HTR-8/SVneo (cell line): ENCODE data around the gene ATXN10.
A peak's percentile ranks its signal among the peaks of the same experiment; 100 is the strongest.
"Not testable (repeated sequence)": the region's sequence is repeated elsewhere in the genome, so short reads cannot be mapped to it uniquely, and the experiment has no call there.

Experiments
- DNase-seq: peaks from one replicate; pipeline ENCODE4 v3.0.0; 2011; ENCODE audit warnings: low spot score, mixed read lengths; ENCODE audit not compliant: insufficient read length
- FAIRE-seq: peaks from 2 replicates; lab custom pipeline; 2011; peaks lifted over from hg19 to GRCh38; lab: Jason Lieb, UNC

The ATXN10 gene

GRCh38 chr22:45673482-45674175 is 2.0 kb downstream of the ATXN10 start:
- DNase-seq (no peak), FAIRE-seq (no peak)

GRCh38 chr22:45676024-45676423 is 4.4 kb downstream of the ATXN10 start:
- FAIRE-seq (no peak), DNase-seq (no peak)

GRCh38 chr22:45677063-45677462 is 5.4 kb downstream of the ATXN10 start:
- no peak for FAIRE-seq

DNA sequence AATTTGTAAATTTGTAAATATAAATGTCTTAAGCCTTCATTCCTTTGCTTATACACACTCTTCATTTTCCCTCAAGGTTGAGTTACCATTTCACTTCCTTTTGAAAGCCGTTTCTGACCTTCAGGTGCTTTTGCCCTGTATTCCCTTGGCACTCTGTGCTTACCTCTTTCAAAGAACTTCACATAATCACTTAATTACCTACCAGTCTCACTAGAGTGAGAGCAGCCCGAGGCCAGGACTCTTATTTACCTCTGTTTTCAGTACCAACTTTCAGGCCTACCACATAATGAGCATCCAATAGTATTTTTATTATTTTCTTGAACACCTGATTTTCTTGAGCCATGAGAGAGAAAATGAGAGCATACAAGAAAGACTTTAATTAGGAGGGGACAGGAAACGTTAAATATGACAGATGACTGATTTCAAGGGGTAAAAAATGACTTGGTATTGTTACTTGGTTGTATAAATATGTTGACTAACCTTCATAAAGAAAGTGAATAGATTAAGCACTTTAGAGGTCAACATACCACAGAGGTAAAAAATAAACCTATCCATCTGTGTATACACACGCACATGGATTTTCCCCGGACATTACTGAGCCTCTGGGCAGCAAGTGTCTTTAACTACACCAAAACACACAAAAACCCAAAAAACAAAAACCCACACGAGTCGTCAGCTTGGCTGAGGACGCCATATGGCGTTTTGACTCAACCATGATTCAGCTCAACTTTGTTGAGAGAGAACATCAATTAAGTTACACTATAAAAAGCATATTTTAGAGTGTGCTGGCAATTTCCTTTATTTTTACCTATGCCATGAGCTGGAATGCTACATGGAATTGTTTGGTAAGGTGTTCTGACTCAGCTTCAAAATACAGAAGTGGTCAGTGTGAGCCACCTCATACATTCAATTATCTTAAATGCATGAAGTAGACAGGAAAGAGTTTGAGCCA is 7.6 kb downstream of the ATXN10 start:
- FAIRE-seq, result no peak
- no peak for DNase-seq

More at GRCh38 chr22:45677063-45677462, 5.4 kb downstream of the ATXN10 start:
- no peak for DNase-seq

GRCh38 chr22:45680932-45681700 is 9.5 kb downstream of the ATXN10 start:
- FAIRE-seq (peak; percentile 4), DNase-seq (no peak)

DNA sequence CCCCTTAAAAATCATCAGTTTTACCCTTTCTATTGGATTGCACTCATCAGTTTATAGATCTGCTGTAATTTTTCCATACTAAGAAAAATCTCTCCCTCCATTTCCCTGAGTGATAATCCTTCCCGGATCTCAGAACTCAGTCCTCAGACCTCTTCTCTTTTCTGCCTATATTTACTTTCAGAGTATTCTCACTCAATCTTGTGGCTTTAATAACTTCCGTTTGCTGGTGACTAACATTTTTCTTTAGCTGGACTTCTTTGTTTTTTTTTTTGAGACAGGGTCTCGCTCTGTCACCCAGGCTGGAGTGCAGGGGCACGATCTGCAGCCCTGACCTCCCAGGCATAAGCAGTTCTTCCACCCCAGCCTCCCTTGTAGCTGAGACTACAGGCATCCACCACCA is 10.4 kb downstream of the ATXN10 start:
- DNase-seq (no peak), FAIRE-seq (no peak)

DNA sequence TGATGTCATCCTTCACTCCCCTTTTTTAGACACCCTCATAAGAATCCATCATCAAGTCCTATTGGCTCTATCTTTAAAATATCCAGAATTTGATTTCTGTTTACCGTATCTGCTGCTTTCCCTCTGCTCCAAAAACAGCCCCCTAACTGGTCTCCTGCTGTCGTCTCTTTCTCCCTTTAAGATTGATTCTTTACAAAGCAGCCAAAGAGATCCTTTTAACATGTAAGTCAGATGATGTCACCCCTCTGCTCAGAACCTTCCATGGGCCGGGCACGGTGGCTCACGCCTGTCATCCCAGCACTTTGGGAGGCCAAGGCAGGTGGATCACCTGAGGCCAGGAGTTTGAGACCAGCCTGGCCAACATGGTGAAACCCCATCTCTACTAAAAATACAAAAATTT is 11.1 kb downstream of the ATXN10 start:
- DNase-seq, FAIRE-seq: not testable (repeated sequence)

GRCh38 chr22:45683248-45683647 is 11.6 kb downstream of the ATXN10 start:
- DNase-seq (no peak), FAIRE-seq (no peak)

GRCh38 chr22:45683680-45684079 is 12.0 kb downstream of the ATXN10 start:
- FAIRE-seq, result no peak
- DNase-seq, result no peak

DNA sequence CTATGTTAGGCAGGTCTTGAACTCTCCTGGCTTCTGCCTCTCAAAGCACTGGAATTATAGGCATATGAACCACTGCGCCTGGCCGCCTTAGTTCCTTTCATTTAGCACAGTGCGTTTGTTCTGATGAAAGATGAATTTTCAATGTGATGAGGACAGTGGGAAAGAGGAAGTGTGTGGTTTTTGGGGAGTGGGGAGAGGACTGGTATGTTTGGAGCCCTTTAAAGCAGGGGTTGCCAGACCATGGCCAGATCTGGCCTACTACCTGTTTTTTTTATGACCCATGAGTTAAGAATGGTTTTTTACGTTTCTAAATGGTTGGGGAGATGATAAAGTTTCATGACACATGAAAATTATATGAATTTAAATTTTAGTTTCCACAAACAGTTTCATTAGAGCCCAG is 12.5 kb downstream of the ATXN10 start:
- FAIRE-seq (no peak), DNase-seq (no peak)

GRCh38 chr22:45684752-45685574 is 13.3 kb downstream of the ATXN10 start:
- no peak for DNase-seq
- no peak for FAIRE-seq

DNA sequence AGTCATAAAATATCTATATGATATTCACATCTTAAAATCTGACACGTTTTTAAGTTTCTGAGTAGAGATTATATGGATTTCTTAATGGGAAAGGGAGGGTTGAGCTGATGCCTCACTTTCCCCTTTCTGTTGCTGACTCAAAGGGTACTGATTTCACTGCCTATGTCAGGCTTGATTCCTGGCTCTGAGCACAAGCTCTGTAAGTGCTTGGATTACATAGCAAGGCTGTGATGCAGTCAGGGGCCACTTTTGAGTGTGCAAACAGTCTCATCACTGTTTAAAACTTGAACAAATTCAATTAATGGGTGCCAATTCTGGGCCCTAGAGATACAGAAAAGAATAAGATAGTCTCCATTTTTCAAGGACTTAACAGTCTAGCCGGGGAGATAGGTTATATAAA is 14.4 kb downstream of the ATXN10 start:
- no peak for DNase-seq
- FAIRE-seq, result no peak

GRCh38 chr22:45686836-45687235 is 15.2 kb downstream of the ATXN10 start:
- FAIRE-seq (no peak), DNase-seq (no peak)

DNA sequence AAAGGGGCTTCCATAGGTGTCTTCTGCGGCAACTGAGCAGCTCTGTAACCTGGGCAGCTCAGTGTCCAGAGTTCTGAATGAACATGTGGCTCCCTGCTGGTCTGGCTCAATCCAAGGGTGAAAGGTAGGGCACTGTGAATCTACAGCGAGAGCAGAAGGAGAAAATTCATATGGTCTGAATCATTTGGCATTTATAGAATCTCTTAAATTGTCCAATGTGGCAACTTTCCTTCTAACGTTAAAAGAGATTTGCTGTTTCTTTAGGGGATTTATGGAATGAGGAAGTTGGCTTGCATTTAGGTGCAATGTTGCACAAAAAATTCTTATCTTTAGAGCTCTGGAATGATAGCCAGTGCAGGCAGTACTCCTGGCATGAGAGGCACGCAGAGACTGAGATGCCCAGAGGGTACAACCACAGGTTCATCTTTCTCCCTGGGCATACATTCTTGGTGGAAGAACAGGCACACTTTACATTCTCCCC is 17.0 kb downstream of the ATXN10 start:
- DNase-seq, result peak; percentile 65
- FAIRE-seq, result peak; percentile 89

- no peak for FAIRE-seq
These were observed 17.6 kb downstream of the ATXN10 start for GRCh38 chr22:45689211-45689610.

DNA sequence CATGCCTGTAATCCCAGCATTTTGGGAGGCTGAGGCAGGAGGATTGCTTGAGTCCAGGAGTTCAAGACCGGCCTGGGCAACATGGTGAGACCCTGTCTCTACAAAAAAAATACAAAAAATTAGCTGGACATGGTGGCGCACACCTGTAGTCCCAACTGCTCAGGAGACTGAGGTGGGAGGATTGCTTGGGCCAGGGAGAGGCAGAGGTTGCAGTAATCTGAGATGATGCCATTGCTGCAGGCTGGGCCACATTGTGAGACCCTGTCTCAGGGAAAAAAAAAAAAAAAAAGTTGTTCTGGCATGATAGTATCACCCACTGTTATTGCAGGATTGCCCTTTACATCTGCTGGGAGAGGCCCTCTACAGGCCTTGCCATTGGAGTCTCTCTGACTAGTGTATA is 18.4 kb downstream of the ATXN10 start:
- FAIRE-seq (no peak), DNase-seq (no peak)

More at GRCh38 chr22:45689211-45689610, 17.6 kb downstream of the ATXN10 start:
- DNase-seq, result no peak

- FAIRE-seq (no peak), DNase-seq (no peak)
These were observed 20.9 kb downstream of the ATXN10 start for GRCh38 chr22:45692549-45692948.

GRCh38 chr22:45693835-45694234 is 22.2 kb downstream of the ATXN10 start:
- FAIRE-seq (no peak), DNase-seq (no peak)

GRCh38 chr22:45696227-45696626 is 24.6 kb downstream of the ATXN10 start:
- DNase-seq (no peak), FAIRE-seq (no peak)

- FAIRE-seq (no peak), DNase-seq (no peak)
These were observed 26.5 kb downstream of the ATXN10 start for GRCh38 chr22:45698094-45698493.
